Measurements from ENCODE around the gene TGFB3. TPM values are rescaled to one million over a fixed set of nuclear protein-coding genes. Genes with fewer than 3 reads are reported as not detected.
A peak's percentile ranks its signal among the peaks of the same experiment; 100 is the strongest.

The TGFB3 gene
- total and polyA plus RNA-seq, 9 of the 15 experiments (the other 6 are each of a cell fraction or from before 2014, with no cell fraction given): 0.39 to 2.0 (median 1.0) TPM

DNA sequence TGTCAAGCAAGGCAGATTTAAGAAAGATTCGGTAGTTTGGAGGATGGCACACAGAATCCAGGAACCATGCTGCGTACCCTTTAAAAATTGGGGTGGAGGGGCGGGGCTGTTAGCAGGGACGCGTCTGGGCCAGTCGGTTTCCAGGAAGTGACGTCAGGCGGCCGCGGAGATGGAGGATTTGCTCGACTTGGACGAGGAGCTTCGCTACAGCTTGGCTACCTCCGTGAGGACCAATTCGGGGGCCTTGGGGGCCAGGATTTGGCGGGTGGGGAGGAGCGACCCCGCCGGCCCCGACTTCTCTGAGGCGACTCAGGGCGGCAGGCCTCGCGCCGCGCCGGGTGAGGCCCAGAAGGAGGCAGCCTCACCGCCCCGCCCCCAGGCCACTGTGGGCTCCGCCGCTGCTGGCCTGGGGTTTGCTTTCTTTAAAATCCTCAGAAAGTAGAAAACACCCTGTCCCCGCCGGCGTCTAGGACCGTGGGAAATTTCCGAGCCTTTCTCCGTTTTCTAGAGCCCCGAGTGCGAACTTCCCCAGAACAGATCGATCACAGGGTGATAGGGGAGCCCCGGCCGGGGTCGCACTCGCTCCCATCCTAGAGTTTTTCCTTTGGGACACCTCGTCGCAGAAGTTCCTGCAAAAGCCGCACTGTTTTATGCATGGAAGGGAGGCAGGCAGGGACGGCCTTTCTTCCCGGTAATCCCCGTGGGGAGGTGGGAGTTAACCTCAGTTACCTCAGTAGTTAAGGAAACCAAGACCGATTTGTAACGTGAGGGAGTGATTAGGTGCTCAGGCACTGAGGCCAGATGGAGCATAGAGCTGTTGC lies 4.0 kb upstream of the TGFB3 start, which contains the start of gene IFT43 (continued):
- TF ChIP-seq GATA2 (CRISPR knock-in tag; IDR thresholded peaks at IDR 0.05) (no peak), TCF3 (CRISPR knock-in tag; IDR thresholded peaks at IDR 0.05) (no peak), CBX2 (IDR thresholded peaks at IDR 0.05; ENCODE audit: insufficient read depth, low read length, poor library complexity, severe bottlenecking) (no peak), HMGN3 (IDR thresholded peaks at IDR 0.05; ENCODE audit: borderline replicate concordance, extremely low read depth, insufficient read length, low read depth, low read length) (peak; percentile 47), ZNF76 (CRISPR knock-in tag; IDR thresholded peaks at IDR 0.05; ENCODE audit: borderline replicate concordance) (no peak), ELF2 (CRISPR knock-in tag; IDR thresholded peaks at IDR 0.05) (no peak), E2F3 (CRISPR knock-in tag; IDR thresholded peaks at IDR 0.05) (no peak), ZNF212 (CRISPR knock-in tag; IDR thresholded peaks at IDR 0.05) (no peak), SAFB (IDR thresholded peaks at IDR 0.05; ENCODE audit: borderline replicate concordance, low read depth, low read length) (no peak), ZNF785 (CRISPR knock-in tag; IDR thresholded peaks at IDR 0.05) (no peak), FUS (optimal IDR thresholded peaks at IDR 0.05; ENCODE audit: low read depth, low read length) (no peak), MEF2D (tag; conservative IDR thresholded peaks at IDR 0.05; ENCODE audit: low read depth) (no peak), PHF8 (IDR thresholded peaks at IDR 0.05; ENCODE audit: borderline replicate concordance, low read length) (peak; percentile 52; the same call in 1 of the 2 replicates)
- TF ChIP-seq, protein P1, sequence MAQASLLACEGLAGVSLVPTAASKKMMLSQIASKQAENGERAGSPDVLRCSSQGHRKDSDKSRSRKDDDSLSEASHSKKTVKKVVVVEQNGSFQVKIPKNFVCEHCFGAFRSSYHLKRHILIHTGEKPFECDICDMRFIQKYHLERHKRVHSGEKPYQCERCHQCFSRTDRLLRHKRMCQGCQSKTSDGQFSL (CRISPR knock-in tag; IDR thresholded peaks at IDR 0.05): no peak
- TF ChIP-seq, protein P1 (tag; IDR thresholded peaks at IDR 0.05): no peak
- TF ChIP-seq, protein P2, sequence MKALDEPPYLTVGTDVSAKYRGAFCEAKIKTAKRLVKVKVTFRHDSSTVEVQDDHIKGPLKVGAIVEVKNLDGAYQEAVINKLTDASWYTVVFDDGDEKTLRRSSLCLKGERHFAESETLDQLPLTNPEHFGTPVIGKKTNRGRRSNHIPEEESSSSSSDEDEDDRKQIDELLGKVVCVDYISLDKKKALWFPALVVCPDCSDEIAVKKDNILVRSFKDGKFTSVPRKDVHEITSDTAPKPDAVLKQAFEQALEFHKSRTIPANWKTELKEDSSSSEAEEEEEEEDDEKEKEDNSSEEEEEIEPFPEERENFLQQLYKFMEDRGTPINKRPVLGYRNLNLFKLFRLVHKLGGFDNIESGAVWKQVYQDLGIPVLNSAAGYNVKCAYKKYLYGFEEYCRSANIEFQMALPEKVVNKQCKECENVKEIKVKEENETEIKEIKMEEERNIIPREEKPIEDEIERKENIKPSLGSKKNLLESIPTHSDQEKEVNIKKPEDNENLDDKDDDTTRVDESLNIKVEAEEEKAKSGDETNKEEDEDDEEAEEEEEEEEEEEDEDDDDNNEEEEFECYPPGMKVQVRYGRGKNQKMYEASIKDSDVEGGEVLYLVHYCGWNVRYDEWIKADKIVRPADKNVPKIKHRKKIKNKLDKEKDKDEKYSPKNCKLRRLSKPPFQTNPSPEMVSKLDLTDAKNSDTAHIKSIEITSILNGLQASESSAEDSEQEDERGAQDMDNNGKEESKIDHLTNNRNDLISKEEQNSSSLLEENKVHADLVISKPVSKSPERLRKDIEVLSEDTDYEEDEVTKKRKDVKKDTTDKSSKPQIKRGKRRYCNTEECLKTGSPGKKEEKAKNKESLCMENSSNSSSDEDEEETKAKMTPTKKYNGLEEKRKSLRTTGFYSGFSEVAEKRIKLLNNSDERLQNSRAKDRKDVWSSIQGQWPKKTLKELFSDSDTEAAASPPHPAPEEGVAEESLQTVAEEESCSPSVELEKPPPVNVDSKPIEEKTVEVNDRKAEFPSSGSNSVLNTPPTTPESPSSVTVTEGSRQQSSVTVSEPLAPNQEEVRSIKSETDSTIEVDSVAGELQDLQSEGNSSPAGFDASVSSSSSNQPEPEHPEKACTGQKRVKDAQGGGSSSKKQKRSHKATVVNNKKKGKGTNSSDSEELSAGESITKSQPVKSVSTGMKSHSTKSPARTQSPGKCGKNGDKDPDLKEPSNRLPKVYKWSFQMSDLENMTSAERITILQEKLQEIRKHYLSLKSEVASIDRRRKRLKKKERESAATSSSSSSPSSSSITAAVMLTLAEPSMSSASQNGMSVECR (CRISPR knock-in tag; IDR thresholded peaks at IDR 0.05): peak; percentile 77
- TF ChIP-seq, protein P3, sequence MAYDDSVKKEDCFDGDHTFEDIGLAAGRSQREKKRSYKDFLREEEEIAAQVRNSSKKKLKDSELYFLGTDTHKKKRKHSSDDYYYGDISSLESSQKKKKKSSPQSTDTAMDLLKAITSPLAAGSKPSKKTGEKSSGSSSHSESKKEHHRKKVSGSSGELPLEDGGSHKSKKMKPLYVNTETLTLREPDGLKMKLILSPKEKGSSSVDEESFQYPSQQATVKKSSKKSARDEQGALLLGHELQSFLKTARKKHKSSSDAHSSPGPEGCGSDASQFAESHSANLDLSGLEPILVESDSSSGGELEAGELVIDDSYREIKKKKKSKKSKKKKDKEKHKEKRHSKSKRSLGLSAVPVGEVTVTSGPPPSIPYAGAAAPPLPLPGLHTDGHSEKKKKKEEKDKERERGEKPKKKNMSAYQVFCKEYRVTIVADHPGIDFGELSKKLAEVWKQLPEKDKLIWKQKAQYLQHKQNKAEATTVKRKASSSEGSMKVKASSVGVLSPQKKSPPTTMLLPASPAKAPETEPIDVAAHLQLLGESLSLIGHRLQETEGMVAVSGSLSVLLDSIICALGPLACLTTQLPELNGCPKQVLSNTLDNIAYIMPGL (CRISPR knock-in tag; IDR thresholded peaks at IDR 0.05): no peak
- TF ChIP-seq, protein P4, sequence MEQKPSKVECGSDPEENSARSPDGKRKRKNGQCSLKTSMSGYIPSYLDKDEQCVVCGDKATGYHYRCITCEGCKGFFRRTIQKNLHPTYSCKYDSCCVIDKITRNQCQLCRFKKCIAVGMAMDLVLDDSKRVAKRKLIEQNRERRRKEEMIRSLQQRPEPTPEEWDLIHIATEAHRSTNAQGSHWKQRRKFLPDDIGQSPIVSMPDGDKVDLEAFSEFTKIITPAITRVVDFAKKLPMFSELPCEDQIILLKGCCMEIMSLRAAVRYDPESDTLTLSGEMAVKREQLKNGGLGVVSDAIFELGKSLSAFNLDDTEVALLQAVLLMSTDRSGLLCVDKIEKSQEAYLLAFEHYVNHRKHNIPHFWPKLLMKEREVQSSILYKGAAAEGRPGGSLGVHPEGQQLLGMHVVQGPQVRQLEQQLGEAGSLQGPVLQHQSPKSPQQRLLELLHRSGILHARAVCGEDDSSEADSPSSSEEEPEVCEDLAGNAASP (IDR thresholded peaks at IDR 0.05): no peak

Data from K562 (cell line).